ENCODE results near the gene FNBP1. TPM values are rescaled to one million over a fixed set of nuclear protein-coding genes. Genes with fewer than 3 reads are reported as not detected.

The FNBP1 gene
- total and polyA plus RNA-seq, 2 donors (not counting 1 experiment from before 2014, with no cell fraction given), result 42.9 to 318 TPM

- TF ChIP-seq EZH2 (IDR thresholded peaks at IDR 0.05; ENCODE audit: borderline replicate concordance, insufficient read depth, low read depth, low read length, poor library complexity, severe bottlenecking) (no peak), CTCF (IDR thresholded peaks at IDR 0.05) (peak; percentile 84)
- Histone ChIP-seq H4K20me1 (ENCODE audit: control insufficient read depth, insufficient read depth, low read length, poor library complexity, severe bottlenecking) (no peaks in the 10 kb centered on the region), H3K27ac (ENCODE audit: low read length in 2 of 2) (peak overlapping the region; percentile 75 to 90), H3K4me3 (ENCODE audit: control extremely low read depth in 1 of 5, extremely low read depth in 1 of 5, insufficient read depth in 1 of 5, low read depth in 2 of 5, low read length in 4 of 5) (peak overlapping the region; percentile 39 to 81 (median 65)), H3K4me2 (replicated peaks; ENCODE audit: low read depth, low read length, poor library complexity, severe bottlenecking) (peak overlapping the region; percentile 99), H3K36me3 (replicated peaks in 1 of 2; ENCODE audit: control extremely low read depth in 1 of 2, control insufficient read depth in 1 of 2, extremely low read depth in 1 of 2, insufficient read depth in 2 of 2, low read length in 1 of 2) (peaks cover 0 to 22% of the 10 kb centered on the region in 2 experiments), H3K4me1 (ENCODE audit: control insufficient read depth in 2 of 2, insufficient read depth in 2 of 2, low read length in 2 of 2) (peaks cover 60 to 71% of the 10 kb centered on the region in 2 donors), H3K9me3 (ENCODE audit: control extremely low read depth in 1 of 3, control insufficient read depth in 2 of 3, insufficient read depth in 1 of 3, low read length in 2 of 3) (peaks cover 0 to 8% (median 0%) of the 10 kb centered on the region in 3 donors), H3K27me3 (replicated peaks in 1 of 4; ENCODE audit: control extremely low read depth in 1 of 4, control insufficient read depth in 3 of 4, insufficient read depth in 4 of 4, low read length in 3 of 4) (no peaks in the 10 kb centered on the region), H3K9ac (ENCODE audit: low read length) (peak overlapping the region; percentile 85), H2AFZ (ENCODE audit: insufficient read depth, low read depth, low read length, poor library complexity, severe bottlenecking) (peak overlapping the region; percentile 68), H3K79me2 (ENCODE audit: control insufficient read depth, insufficient read depth, low read length) (peaks cover 18% of the 10 kb centered on the region)
- CTCF ChIA-PET, result interaction anchor here (0.6 to 5.3 kb wide), 28 partner anchors 12 to 354 kb away, joined by 3 to 28 read pairs (median 4); partner anchors contain the start of genes C9orf78 and USP20
- DNase-seq (peak; percentile 90), ATAC-seq (ENCODE audit: low read depth) (peak; percentile 43)
- POLR2A ChIA-PET, result interaction anchor here (0.5 to 1.8 kb wide), 4 partner anchors 21 to 161 kb away, joined by 5 to 9 read pairs (median 6); partner anchors contain the start of genes C9orf78 and USP20
- 0% methylated on average over 24 of the region's 27 CpGs for WGBS (ENCODE audit: insufficient coverage)
- Mint-ChIP-seq H3K9me3 (ENCODE audit: insufficient read depth) (no peaks in the 10 kb centered on the region), H3K4me3 (peak overlapping the region; percentile 95), H3K27ac (peak overlapping the region; percentile 97), H3K27me3 (no peaks in the 10 kb centered on the region), H3K4me1 (peaks cover 70% of the 10 kb centered on the region)
- intact Hi-C loops (cut with micrococcal nuclease), result loop anchor here (2.0 to 5.0 kb wide), 4 partner anchors 47 to 357 kb away; no protein-coding TSS in a partner anchor
Observed at GRCh38 chr9:129885670-129886106, 157.3 kb downstream of the FNBP1 start.

Data from B cell (primary cell).